Fibroblast of peridontal ligament (primary cell): Measurements from ENCODE around the gene ANKS6.
A peak's percentile ranks its signal among the peaks of the same experiment; 100 is the strongest.

ENCODE experiments used
- DNase-seq: peaks from one replicate; pipeline ENCODE4 v3.0.0-alpha.2; 2010; ENCODE audit errors: extremely low read depth

Gene ANKS6

GRCh38 chr9:98791608-98792490 lies 4.5 kb downstream of the ANKS6 start:
- DNase-seq = no peak

GRCh38 chr9:98790842-98791607 lies 5.3 kb downstream of the ANKS6 start:
- DNase-seq = peak; percentile 96

- no peak for DNase-seq
Measured at GRCh38 chr9:98790134-98790841, 6.1 kb downstream of the ANKS6 start.

- no peak for DNase-seq
Measured at GRCh38 chr9:98789483-98790133, 6.7 kb downstream of the ANKS6 start.

GRCh38 chr9:98787766-98788335 lies 8.5 kb downstream of the ANKS6 start:
- no peak for DNase-seq

GRCh38 chr9:98786750-98787510 lies 9.4 kb downstream of the ANKS6 start:
- DNase-seq = no peak

GRCh38 chr9:98784831-98785806 lies 11.2 kb downstream of the ANKS6 start:
- no peak for DNase-seq

- no peak for DNase-seq
Measured at GRCh38 chr9:98783518-98784226, 12.7 kb downstream of the ANKS6 start.

GRCh38 chr9:98781588-98782383 lies 14.6 kb downstream of the ANKS6 start:
- DNase-seq = no peak

GRCh38 chr9:98780059-98780749 lies 16.2 kb downstream of the ANKS6 start:
- no peak for DNase-seq

GRCh38 chr9:98778711-98779530 lies 17.4 kb downstream of the ANKS6 start:
- DNase-seq = no peak

GRCh38 chr9:98778251-98778650 lies 18.1 kb downstream of the ANKS6 start:
- no peak for DNase-seq

GRCh38 chr9:98777618-98778017 lies 18.7 kb downstream of the ANKS6 start:
- DNase-seq = no peak

GRCh38 chr9:98775831-98776441 lies 20.4 kb downstream of the ANKS6 start:
- DNase-seq = peak; percentile 74

- DNase-seq = no peak
Measured at GRCh38 chr9:98774746-98775145, 21.6 kb downstream of the ANKS6 start.

- no peak for DNase-seq
Measured at GRCh38 chr9:98773721-98774120, 22.6 kb downstream of the ANKS6 start.
